ENCODE data around the gene SORT1. TPM values are rescaled to one million over a fixed set of nuclear protein-coding genes. Genes with fewer than 3 reads are reported as not detected.
"Not testable (repeated sequence)": the region's sequence is repeated elsewhere in the genome, so short reads cannot be mapped to it uniquely, and the experiment has no call there.

The SORT1 gene
- polyA plus RNA-seq, 1 donor from 2014 or later, result 33.3 TPM

DNA sequence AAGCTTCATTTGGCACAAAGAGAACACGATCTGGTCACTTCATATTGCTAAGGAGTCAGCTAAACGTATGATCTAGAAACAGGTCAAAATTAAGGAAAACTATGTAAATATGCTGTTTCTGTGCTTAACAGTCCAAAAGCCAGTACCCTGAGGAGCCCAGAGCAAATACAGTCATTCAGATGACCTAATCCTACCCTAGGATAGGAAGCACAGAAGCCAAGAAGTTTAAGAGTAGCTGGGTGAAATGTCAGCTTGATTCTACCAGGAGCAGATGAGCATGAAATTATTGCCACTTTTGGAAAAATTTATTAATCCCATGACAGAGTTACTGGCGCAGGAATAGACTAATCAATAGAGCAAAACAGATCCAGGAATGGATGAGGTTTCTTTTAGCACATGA lies 18.3 kb downstream of the SORT1 start:
- Histone ChIP-seq H3K4me2 (ENCODE audit: low read length) (no peak overlapping the region), H3K9ac (ENCODE audit: low read length) (no peak overlapping the region), H4K20me1 (ENCODE audit: insufficient read depth) (no peaks in the 10 kb centered on the region), H3K4me3 (ENCODE audit: low read length) (no peak overlapping the region), H3K27ac (ENCODE audit: low read length) (no peak overlapping the region), H3K79me2 (replicated peaks; ENCODE audit: insufficient read depth, low read length) (peaks cover 33% of the 10 kb centered on the region), H3K27me3 (ENCODE audit: insufficient read depth, low read depth, low read length) (no peaks in the 10 kb centered on the region), H3F3A (ENCODE audit: insufficient read depth, low read length, poor library complexity, severe bottlenecking) (no peaks in the 10 kb centered on the region), H3K9me3 (ENCODE audit: low read length) (no peaks in the 10 kb centered on the region), H3K9me2 (ENCODE audit: insufficient read depth, low read length) (no peaks in the 10 kb centered on the region), H3K36me3 (ENCODE audit: insufficient read depth, low read length) (no peaks in the 10 kb centered on the region), H2AFZ (ENCODE audit: low read depth, low read length) (no peak overlapping the region)
- TF ChIP-seq, protein P1, sequence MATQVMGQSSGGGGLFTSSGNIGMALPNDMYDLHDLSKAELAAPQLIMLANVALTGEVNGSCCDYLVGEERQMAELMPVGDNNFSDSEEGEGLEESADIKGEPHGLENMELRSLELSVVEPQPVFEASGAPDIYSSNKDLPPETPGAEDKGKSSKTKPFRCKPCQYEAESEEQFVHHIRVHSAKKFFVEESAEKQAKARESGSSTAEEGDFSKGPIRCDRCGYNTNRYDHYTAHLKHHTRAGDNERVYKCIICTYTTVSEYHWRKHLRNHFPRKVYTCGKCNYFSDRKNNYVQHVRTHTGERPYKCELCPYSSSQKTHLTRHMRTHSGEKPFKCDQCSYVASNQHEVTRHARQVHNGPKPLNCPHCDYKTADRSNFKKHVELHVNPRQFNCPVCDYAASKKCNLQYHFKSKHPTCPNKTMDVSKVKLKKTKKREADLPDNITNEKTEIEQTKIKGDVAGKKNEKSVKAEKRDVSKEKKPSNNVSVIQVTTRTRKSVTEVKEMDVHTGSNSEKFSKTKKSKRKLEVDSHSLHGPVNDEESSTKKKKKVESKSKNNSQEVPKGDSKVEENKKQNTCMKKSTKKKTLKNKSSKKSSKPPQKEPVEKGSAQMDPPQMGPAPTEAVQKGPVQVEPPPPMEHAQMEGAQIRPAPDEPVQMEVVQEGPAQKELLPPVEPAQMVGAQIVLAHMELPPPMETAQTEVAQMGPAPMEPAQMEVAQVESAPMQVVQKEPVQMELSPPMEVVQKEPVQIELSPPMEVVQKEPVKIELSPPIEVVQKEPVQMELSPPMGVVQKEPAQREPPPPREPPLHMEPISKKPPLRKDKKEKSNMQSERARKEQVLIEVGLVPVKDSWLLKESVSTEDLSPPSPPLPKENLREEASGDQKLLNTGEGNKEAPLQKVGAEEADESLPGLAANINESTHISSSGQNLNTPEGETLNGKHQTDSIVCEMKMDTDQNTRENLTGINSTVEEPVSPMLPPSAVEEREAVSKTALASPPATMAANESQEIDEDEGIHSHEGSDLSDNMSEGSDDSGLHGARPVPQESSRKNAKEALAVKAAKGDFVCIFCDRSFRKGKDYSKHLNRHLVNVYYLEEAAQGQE (IDR thresholded peaks at IDR 0.05; ENCODE audit: borderline replicate concordance), result no peak
- no peak for TF ChIP-seq TAF1 (IDR thresholded peaks at IDR 0.05; ENCODE audit: low read depth)
- TF ChIP-seq, protein P2, sequence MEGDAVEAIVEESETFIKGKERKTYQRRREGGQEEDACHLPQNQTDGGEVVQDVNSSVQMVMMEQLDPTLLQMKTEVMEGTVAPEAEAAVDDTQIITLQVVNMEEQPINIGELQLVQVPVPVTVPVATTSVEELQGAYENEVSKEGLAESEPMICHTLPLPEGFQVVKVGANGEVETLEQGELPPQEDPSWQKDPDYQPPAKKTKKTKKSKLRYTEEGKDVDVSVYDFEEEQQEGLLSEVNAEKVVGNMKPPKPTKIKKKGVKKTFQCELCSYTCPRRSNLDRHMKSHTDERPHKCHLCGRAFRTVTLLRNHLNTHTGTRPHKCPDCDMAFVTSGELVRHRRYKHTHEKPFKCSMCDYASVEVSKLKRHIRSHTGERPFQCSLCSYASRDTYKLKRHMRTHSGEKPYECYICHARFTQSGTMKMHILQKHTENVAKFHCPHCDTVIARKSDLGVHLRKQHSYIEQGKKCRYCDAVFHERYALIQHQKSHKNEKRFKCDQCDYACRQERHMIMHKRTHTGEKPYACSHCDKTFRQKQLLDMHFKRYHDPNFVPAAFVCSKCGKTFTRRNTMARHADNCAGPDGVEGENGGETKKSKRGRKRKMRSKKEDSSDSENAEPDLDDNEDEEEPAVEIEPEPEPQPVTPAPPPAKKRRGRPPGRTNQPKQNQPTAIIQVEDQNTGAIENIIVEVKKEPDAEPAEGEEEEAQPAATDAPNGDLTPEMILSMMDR (IDR thresholded peaks at IDR 0.05; ENCODE audit: poor library complexity, severe bottlenecking), result no peak
- no peak for TF ChIP-seq SMC3 (conservative IDR thresholded peaks at IDR 0.05; ENCODE audit: poor library complexity)
- no peak for TF ChIP-seq EZH2 (IDR thresholded peaks at IDR 0.05; ENCODE audit: borderline replicate concordance, insufficient read depth, low read length, poor library complexity, severe bottlenecking)
- TF ChIP-seq POLR2AphosphoS5 (IDR thresholded peaks at IDR 0.05), result no peak
- TF ChIP-seq EP300 (conservative IDR thresholded peaks at IDR 0.05; ENCODE audit: poor library complexity, severe bottlenecking), result no peak
- no peak for TF ChIP-seq RAD21 (conservative IDR thresholded peaks at IDR 0.05)
- TF ChIP-seq MXI1 (conservative IDR thresholded peaks at IDR 0.05; ENCODE audit: poor library complexity, severe bottlenecking), result no peak

DNA sequence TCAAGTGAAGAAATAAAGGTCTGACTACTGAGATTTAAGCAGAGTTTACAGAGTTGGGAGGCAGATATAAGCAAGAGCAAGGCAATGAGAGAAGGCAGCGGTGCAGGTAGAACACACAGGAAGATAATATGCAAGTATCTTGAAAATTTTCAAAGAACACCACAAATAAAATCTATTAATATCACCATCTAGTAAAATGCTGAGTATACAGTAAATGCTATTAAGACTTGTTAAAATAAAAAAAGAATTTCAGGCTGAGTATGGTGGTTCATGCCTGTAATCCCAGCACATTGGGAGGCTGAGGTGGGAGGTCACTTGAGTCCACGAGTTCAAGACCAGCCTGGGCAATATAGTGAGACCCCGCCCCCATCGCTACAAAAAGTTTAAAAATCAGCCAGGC lies 20.0 kb downstream of the SORT1 start:
- Histone ChIP-seq H3K79me2 (replicated peaks; ENCODE audit: insufficient read depth, low read length) (peaks cover 33% of the 10 kb centered on the region), H3K9me2 (ENCODE audit: insufficient read depth, low read length) (no peaks in the 10 kb centered on the region), H2AFZ (ENCODE audit: low read depth, low read length) (no peak overlapping the region), H3F3A (ENCODE audit: insufficient read depth, low read length, poor library complexity, severe bottlenecking) (no peaks in the 10 kb centered on the region), H3K36me3 (ENCODE audit: insufficient read depth, low read length) (no peaks in the 10 kb centered on the region), H3K9ac (ENCODE audit: low read length) (no peak overlapping the region), H3K9me3 (ENCODE audit: low read length) (no peaks in the 10 kb centered on the region), H3K4me3 (ENCODE audit: low read length) (no peak overlapping the region), H3K27ac (ENCODE audit: low read length) (no peak overlapping the region), H3K27me3 (ENCODE audit: insufficient read depth, low read depth, low read length) (no peaks in the 10 kb centered on the region), H4K20me1 (ENCODE audit: insufficient read depth) (no peaks in the 10 kb centered on the region), H3K4me2 (ENCODE audit: low read length) (no peak overlapping the region)
- no peak for TF ChIP-seq SMC3 (conservative IDR thresholded peaks at IDR 0.05; ENCODE audit: poor library complexity)
- TF ChIP-seq, protein P1 (IDR thresholded peaks at IDR 0.05; ENCODE audit: borderline replicate concordance), result no peak
- TF ChIP-seq EZH2 (IDR thresholded peaks at IDR 0.05; ENCODE audit: borderline replicate concordance, insufficient read depth, low read length, poor library complexity, severe bottlenecking), result no peak
- TF ChIP-seq RAD21 (conservative IDR thresholded peaks at IDR 0.05), result no peak
- TF ChIP-seq, protein P2 (IDR thresholded peaks at IDR 0.05; ENCODE audit: poor library complexity, severe bottlenecking), result no peak
- no peak for TF ChIP-seq MXI1 (conservative IDR thresholded peaks at IDR 0.05; ENCODE audit: poor library complexity, severe bottlenecking)
- no peak for TF ChIP-seq EP300 (conservative IDR thresholded peaks at IDR 0.05; ENCODE audit: poor library complexity, severe bottlenecking)
- TF ChIP-seq TAF1 (IDR thresholded peaks at IDR 0.05; ENCODE audit: low read depth), result no peak
- TF ChIP-seq POLR2AphosphoS5 (IDR thresholded peaks at IDR 0.05), result no peak

DNA sequence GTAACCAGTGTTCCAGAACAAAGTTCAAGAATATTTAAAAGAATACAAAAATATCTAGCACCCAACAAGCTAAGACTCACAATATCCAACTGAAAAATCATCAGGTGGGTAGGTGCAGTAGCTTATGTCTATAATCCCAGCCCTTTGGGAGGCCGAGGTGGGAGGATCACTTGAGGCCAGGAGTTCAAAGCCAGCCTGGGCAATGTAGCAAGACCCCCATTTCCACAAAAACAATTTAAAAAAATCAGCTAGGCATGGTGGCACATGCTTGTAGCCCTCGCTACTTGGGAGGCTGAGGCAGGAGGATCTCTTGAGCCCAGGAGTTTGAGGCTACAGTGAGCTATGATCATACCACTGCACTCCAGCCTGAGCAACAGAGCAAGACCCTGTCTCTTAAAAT lies 24.0 kb downstream of the SORT1 start:
- not testable (repeated sequence) for H4K20me1 ChIP-seq (ENCODE audit: insufficient read depth); H3K4me2 ChIP-seq (ENCODE audit: low read length); H3K9ac ChIP-seq (ENCODE audit: low read length); H3K27ac ChIP-seq (ENCODE audit: low read length); H3K36me3 ChIP-seq (ENCODE audit: insufficient read depth, low read length); H3K4me3 ChIP-seq (ENCODE audit: low read length); H3F3A ChIP-seq (ENCODE audit: insufficient read depth, low read length, poor library complexity, severe bottlenecking); H2AFZ ChIP-seq (ENCODE audit: low read depth, low read length); H3K9me3 ChIP-seq (ENCODE audit: low read length); H3K27me3 ChIP-seq (ENCODE audit: insufficient read depth, low read depth, low read length); H3K9me2 ChIP-seq (ENCODE audit: insufficient read depth, low read length)
- H3K79me2 ChIP-seq (replicated peaks; ENCODE audit: insufficient read depth, low read length), result peaks cover 24% of the 10 kb centered on the region
